ENCODE data around the gene INPP5B.
"Not testable (repeated sequence)": the region's sequence is repeated elsewhere in the genome, so short reads cannot be mapped to it uniquely, and the experiment has no call there.

Gene INPP5B

DNA sequence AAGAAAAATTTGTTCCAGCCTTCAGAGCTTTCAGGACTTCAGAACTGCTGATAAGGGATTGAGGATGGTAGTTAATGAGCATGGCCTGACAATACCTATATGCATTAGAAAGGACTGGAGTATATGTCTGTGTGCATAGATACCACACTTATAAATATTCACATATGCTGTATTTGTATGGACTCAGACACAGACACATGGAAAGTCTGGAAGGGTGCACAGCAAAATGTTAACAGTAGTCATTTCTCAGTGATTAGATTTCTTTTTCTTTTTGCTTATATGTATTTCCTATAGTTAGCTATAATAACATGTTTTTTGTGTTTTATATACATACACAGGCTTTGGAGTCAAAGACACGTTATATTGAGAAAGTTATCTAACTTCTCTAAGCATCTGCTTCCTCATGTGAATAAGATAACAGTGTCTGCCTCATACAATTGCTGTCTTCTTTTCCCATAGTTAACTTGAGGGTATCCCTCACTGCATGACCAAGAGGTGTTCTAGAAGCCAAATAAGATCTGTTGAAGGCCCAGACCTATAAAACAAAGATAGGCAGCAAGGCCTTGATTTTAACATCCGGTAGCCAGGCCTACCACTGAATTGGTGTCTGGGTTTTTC is 31.3 kb downstream of the INPP5B start:
- no peak overlapping the region for H3K4me3 ChIP-seq (ENCODE audit: low read depth, low read length)
- in situ Hi-C loops (cut with HindIII; ENCODE audit: low sequenced_read_pairs), result no loop called here
- DNase-seq (ENCODE audit: low read depth), result no peak
- TF ChIP-seq CTCF (IDR thresholded peaks at IDR 0.05; ENCODE audit: low read depth, low read length, missing control alignments), result no peak

DNA sequence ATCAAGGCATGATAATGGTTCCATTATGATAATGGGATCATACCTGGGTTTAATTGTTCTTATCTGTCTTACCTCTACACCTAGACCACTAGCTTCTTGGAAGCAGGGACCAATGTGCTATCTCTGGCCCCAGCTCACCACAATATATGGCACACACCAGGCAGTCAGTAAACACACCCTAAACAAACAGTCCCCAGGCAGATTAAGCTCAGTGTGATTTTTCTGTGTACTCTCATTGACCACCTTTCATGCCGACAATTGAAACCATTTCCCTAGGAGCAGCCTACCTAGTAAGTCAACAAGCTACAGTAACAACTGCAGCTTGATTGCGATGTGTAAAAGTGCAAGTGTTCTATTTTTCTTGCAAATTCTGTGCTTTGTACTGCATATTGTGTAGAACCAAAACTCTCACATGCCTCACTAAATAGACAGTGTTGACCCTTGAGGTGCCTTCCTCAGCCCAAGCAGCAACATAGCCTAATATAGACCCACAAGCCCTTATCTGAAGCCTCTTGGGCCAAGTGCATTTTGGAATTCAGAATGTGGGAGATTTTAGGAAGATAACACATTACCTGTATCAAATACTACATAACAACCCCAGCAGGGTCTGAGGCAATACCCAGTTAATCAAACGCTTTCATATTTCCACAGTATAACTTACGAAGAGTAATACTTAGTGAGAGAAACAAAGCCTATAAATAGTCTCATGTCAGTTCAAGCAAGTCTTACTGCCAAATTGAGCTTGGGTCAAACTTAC is 32.0 kb downstream of the INPP5B start:
- no peak for DNase-seq (ENCODE audit: low read depth)
- TF ChIP-seq CTCF (IDR thresholded peaks at IDR 0.05; ENCODE audit: low read depth, low read length, missing control alignments), result no peak
- in situ Hi-C loops (cut with HindIII; ENCODE audit: low sequenced_read_pairs), result no loop called here
- H3K4me3 ChIP-seq (ENCODE audit: low read depth, low read length), result no peak overlapping the region

DNA sequence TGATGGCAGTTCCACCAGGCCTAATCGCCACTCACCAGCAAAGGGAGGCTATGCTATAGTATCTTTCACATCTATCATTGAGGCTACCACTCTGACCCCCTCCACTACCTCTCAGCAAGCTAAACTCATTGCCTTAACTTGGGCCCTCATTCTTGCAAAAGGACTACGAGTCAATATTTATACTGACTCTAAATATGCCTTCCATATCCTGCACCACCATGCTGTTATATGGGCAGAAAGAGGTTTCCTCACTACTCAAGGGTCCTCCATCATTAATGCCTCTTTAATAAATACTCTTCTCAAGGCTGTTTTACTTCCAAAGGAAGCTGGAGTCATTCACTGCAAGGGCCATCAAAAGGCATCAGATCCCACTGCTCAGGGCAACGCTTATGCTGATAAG is 35.4 kb downstream of the INPP5B start:
- H3K4me3 ChIP-seq (ENCODE audit: low read depth, low read length); DNase-seq (ENCODE audit: low read depth); in situ Hi-C loops (cut with HindIII; ENCODE audit: low sequenced_read_pairs): not testable (repeated sequence)

DNA sequence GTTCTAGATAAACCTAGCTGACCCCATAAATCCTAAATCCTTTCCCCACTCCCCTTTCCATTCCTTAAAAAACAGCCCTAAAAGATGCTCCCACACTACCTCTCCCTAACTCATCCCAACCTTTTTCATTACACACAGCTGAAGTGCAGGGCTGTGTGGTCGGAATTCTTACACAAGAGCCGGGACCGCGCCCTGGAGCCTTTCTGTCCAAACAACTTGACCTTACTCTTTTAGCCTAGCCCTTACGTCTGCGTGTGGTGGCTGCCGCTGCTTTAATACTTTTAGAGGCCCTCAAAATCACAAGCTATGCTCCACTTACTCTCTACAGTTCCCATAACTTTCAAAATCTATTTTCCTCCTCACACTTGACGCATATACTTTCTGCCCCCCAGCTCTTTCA is 36.0 kb downstream of the INPP5B start:
- in situ Hi-C loops (cut with HindIII; ENCODE audit: low sequenced_read_pairs); H3K4me3 ChIP-seq (ENCODE audit: low read depth, low read length); DNase-seq (ENCODE audit: low read depth): not testable (repeated sequence)

DNA sequence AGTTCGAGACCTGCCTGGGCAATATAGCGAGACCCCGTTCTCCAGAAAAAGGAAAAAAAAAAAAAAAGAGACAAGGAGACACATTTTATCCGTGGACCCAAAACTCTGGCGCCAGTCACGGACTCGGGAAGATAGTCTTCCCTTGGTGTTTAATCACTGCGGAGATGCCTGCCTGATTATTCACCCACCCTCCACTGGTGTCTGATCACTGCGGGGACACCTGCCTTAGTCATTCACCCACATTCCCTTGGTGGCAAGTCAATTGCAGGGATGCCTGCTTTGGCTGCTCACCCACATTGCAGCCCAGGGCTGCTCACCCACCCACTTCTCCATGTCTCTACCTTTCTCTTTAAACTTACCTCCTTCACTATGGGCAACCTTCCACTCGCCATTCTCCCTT is 38.3 kb downstream of the INPP5B start:
- in situ Hi-C loops (cut with HindIII; ENCODE audit: low sequenced_read_pairs); DNase-seq (ENCODE audit: low read depth); H3K4me3 ChIP-seq (ENCODE audit: low read depth, low read length): not testable (repeated sequence)

- in situ Hi-C loops (cut with HindIII; ENCODE audit: low sequenced_read_pairs); H3K4me3 ChIP-seq (ENCODE audit: low read depth, low read length); DNase-seq (ENCODE audit: low read depth): not testable (repeated sequence)
These were observed 39.3 kb downstream of the INPP5B start for GRCh38 chr1:37907416-37908125.

DNA sequence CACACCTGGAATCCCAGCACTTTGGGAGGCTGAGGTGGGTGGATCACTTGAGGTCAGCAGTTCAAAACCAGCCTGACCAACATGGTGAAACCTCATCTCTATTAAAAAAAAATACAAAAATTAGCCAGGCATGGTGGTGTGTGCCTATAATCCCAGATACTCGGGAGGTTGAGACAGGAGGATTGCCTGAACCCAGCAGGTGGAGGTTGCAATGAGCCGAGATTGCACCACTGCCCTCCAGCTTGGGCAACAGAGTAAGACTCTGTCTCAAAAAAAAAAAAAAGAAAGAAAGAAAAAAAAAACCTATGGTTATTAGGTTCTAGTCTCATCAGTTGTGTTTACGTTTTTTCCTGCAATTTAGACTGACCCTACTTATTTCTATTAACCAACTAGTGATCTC is 40.3 kb downstream of the INPP5B start:
- H3K4me3 ChIP-seq (ENCODE audit: low read depth, low read length); DNase-seq (ENCODE audit: low read depth); in situ Hi-C loops (cut with HindIII; ENCODE audit: low sequenced_read_pairs): not testable (repeated sequence)

DNA sequence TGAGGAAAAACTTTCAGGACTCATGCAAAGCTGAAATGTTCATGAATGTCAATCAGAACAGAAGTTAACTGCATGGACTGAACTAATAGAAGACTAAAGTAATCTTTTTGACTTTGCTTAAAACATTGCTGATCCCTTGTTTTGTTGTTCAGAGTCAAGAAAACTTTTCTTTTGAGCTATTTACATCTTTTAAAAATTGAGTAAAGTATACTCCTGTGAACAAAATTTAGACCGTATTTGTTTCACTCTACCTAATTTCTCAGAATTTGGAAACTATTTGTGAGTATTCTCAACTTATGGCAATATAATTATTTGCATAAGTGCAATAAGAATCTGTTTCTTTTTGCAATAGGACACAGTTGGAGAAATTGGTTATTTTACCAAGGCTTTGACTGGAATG is 41.1 kb downstream of the INPP5B start:
- in situ Hi-C loops (cut with HindIII; ENCODE audit: low sequenced_read_pairs), result no loop called here
- TF ChIP-seq CTCF (IDR thresholded peaks at IDR 0.05; ENCODE audit: low read depth, low read length, missing control alignments), result no peak
- no peak for DNase-seq (ENCODE audit: low read depth)
- no peak overlapping the region for H3K4me3 ChIP-seq (ENCODE audit: low read depth, low read length)

GRCh38 chr1:37903921-37904320 is 42.9 kb downstream of the INPP5B start:
- DNase-seq (ENCODE audit: low read depth); in situ Hi-C loops (cut with HindIII; ENCODE audit: low sequenced_read_pairs); H3K4me3 ChIP-seq (ENCODE audit: low read depth, low read length): not testable (repeated sequence)
